Stimulated activated CD4-positive, alpha-beta T cell treated with anti-CD3 and anti-CD28 coated beads, Interleukin-4, amount 100 ng/mL, for 1 hour (primary cell): ENCODE measurements around the gene ARRB1.
"Not testable (repeated sequence)": the region's sequence is repeated elsewhere in the genome, so short reads cannot be mapped to it uniquely, and the experiment has no call there.

Experiments
- DNase-seq: peaks from one replicate; pipeline ENCODE4 v3.0.0-alpha.2; 2020

The ARRB1 gene

GRCh38 chr11:75298191-75298975, 53.1 kb downstream of the ARRB1 start:
- no peak for DNase-seq

GRCh38 chr11:75293903-75294302, 57.6 kb downstream of the ARRB1 start:
- DNase-seq, result no peak

DNA sequence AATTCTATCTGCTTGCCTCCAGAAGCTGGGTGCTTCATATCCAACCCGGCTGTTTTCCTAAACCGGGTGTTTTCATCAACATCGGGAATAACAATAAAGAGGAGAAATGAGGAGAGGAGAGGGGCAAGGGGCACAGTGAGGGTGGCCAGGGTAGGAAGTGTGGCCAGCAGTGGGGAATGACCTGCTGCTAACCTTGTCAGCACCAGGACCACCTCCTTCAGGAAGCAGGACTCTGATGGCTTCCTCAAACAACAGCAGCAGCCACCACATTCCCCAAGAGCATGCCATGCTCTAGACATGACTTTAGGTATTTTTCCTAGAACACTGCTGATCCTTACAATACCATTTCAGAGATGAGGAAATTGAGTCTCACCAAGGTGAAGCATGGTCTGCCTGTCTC, 58.5 kb downstream of the ARRB1 start:
- DNase-seq, result no peak

- DNase-seq, result no peak
Observed at GRCh38 chr11:75291741-75292140, 59.7 kb downstream of the ARRB1 start.

DNA sequence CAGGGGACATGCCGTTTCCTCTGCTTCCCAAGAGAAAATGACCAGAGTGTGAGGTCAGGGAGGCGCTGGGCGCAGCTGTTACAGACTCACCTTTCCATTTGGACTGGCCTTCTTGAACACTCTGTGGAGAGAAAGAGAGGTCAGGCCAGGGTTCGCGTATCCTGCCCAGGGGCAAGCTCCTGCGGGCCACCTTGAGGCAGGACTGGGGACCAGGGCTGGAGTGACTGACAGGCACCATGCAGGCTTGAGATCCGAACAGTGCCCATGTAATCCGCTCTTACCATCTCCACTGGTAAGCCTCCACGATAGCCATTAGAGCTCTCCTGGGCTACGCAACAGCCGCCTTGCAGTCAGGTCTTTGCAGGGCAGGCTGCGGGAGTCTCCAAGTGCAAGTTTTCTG, 61.5 kb downstream of the ARRB1 start:
- no peak for DNase-seq

GRCh38 chr11:75289511-75289760, 62.0 kb downstream of the ARRB1 start:
- DNase-seq, result no peak

GRCh38 chr11:75287579-75287978, 63.9 kb downstream of the ARRB1 start:
- no peak for DNase-seq

DNA sequence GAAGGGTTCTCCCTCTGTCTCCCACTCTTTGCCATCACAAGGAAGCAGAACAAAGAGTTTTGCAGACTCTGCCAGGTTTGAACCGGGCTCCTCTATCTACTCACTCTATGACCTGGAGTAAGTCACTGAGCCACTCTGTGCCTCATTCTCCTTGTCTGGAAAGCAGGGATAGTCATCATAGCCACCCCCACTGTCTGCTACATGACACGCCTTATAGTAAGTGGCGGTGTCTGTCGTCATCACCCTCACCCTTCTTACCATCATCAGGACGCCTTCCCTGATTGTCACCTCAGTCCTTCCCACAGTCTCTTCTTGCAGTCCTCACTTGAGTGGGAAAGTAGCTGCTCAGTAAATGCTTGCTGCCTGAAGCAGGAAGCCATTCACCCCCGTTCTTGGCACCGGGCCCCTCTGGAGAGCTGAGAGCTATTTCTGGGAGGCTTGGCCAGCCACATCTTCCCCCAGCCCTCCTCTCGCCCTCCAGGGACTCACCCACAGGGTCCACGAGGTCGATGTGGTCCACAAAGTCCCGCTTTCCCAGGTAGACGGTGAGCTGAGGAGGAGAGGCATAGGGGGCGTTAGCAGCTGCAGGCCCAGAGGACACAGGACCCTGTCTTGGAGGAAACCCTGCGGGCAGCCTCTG, 64.5 kb downstream of the ARRB1 start:
- DNase-seq, result no peak

DNA sequence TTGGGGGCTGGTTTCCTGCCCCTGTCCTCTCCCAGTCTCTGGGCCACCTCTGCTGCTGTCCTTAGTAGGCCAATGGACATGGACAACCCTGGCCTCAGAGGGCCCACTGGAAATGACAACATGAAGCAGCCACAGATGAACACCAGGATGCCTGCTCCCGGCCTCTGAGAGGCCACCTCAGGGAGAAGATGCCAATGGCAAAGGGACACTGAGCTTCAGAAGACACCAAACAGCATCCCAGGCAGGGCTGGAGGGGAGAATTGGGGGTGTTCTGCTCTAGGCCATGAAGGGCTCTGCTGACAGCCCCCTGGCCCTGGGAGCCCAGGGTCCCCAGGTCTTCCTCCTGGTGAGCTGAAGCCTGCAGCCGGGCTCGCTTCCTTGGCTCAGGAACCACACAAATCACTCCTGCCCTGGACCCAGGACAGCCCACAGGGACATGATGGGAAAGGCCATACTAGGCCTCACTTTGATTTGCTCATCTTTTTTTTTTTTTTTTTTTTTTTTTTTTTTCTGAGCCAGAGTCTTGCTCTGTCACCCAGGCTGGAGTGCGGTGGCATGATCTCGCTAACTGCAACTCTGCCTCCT, 65.6 kb downstream of the ARRB1 start:
- DNase-seq, result no peak

DNA sequence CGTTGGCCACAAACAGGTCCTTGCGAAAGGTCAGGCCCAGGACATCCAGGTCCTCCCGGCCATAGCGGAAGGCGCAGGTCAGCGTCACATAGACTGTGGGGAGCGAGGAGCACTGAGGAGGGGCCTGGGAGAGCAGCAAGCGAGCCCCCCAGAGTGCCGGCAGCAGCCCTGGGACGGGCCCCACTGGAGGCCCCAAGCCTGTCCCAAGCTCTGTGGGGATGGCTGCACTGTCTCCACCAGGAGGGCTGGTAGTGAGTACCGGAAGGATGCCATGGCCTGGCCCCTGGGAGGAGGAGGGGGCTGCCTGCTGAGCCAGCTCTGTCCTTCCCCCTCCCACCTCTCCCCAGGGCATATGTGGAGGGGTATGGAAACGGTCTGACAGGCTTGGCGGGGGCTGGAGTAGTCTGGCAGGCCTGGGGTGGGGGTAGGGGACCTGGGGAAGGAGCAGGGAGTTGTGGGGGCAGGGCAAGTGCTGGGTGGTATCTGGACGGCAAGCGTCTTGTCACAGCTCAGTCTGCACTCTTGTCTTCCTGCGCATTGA, 68.0 kb downstream of the ARRB1 start:
- no peak for DNase-seq

DNA sequence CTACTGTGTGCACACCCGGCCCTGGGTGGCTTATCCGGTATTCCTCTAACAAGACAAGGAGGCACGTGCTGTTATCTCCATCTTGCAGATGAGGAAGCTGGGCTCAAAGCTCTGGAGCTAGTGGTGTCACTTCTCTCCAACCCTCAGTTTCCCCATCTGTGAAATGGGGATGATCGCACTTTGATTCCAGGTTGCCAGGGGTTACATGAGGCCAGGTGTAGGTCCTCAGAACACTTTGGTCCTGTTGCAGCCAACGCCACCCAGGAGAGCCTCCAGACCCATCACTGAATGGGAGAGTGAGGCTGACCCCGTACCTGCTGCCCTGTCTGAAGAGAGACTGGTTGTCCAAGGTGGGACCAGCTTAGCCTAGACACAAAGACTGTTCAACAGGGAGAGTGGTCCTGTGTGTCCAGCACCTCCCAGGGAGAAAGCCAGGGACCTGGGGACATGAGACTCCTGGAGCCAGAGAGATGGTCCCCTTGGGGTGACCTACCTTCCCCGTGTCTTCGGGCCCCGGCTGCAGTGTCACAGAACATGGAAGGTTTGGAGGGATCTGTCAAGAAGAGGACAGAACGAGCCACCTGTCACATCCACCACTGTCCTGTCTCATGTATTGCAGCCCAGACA, 69.9 kb downstream of the ARRB1 start:
- no peak for DNase-seq

- DNase-seq, result no peak
Observed at GRCh38 chr11:75280770-75281468, 70.5 kb downstream of the ARRB1 start.

DNA sequence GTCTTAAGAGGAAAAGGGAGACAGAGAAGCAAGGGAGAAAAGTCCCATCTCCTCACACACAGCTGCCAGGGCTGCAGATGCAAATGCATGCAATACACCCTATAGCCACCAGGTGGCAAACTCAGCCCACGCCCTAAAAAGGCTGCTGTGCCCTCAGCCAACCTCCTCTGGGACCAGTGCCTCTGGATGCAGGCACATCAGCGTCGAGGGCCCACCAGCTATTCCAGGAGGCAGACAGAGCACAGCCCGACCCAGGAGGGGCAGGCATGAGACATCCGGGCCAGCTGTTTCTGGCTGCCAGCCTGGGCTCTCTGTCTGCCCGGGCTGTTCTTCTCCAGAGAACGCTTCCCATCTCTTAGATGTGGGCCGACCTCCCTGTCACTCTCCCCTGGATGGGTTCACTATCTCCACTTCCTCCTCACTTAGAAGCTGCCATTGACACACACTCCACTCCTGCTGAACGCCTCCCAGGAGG, 71.2 kb downstream of the ARRB1 start:
- DNase-seq, result peak; percentile 71

DNA sequence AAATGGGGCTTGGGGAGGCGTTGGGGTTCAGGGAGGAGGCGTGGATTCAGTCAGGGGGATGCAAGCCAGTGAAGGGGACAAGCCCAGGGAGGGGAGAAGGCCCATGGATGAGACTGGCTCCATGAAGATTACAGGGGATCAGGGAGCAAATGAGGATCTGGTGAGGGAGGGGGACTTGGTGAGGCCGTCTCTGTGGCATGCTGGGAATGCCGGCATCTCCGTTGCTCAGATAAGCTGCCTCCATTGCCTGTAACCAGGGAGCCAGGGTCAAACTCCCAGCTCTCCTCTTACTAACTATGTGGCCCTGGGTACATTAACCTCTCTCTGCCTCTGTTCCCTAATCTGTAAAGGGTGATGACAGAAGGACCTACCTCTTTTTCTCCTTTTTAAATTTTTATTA, 72.2 kb downstream of the ARRB1 start:
- no peak for DNase-seq

DNA sequence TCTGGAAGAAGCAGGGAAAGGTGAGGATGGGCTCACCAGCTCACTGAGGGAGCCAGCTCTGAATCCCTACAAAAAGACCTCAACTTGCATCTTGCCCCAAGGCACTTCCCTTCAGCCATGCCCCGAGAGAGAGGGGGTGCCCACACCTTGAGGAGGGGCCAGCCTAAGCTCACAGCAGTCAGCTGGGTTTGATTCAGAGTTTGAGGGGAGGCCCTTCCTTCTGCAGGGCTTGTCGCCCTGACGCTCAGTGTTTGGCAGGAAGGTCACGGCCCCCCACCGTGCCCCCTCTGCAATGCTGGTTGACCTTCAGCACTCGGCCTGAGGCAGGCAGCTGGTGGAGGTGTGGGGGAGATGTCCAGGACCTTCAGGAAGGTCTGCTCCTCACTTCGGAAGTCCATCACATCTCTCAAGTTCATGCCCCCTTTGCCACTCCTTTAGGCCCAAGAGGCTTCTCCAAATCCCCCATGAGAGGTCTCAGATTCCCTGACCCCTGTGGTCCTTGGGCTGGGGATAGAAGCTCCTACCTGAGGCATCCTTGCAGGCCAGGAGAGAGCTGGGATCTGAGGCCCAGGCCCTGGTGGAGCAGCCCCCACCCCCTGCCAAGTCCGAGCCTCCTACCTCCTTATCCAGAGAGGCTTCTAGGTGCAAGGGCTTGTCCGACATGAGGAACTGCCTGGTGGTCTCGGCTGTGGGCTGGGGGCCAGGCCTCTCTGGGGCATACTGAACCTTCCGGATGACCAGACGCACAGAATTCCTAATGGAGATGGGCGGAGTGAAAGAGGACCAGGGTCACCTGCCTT, 73.3 kb downstream of the ARRB1 start:
- no peak for DNase-seq

- no peak for DNase-seq
Observed at GRCh38 chr11:75277211-75277805, 74.2 kb downstream of the ARRB1 start.

GRCh38 chr11:75276686-75277085, 74.8 kb downstream of the ARRB1 start:
- no peak for DNase-seq

DNA sequence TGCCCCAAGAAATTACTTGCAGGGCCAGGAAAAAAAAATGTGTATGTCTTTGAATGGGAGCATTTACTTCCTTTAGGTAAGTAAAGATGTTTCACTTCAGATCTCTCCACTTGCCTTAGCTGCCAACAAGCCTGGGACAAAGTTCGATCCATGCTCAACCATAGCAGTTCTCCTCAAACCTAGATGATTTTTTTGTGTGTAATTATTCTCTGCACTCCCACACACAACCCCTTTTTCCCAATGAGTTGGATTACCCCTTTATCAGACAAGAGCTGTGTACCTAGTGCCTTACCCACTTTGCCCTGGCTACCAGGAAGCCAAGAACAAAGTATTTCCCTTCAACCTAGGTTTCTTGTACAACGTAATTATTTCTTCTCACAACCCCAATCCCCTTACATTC, 75.3 kb downstream of the ARRB1 start:
- no peak for DNase-seq

- DNase-seq, result peak; percentile 57
Observed at GRCh38 chr11:75275581-75275980, 75.9 kb downstream of the ARRB1 start.

DNA sequence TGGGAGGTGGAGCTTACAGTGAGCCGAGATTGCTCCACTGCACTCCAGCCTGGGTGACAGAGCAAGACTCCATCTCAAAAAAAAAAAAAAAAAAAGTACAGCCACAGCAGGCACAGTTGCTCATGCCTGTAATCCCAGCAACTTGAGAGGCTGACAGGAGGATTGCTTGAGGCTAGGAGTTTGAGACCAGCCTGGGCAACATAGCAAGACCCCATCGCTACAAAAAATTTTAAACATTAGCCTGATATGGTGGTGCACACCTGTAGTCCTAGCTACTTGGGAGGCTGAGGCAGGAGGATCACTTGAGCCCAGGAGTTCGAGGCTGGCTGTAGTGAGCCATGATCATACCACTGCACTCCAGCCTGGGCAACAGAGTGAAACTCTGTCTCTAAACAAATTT, 76.7 kb downstream of the ARRB1 start:
- DNase-seq, result not testable (repeated sequence)
